Mucosa of rectum (tissue), 2 donors: ENCODE measurements around the gene TMEM139.
"Not testable (repeated sequence)": the region's sequence is repeated elsewhere in the genome, so short reads cannot be mapped to it uniquely, and the experiment has no call there.

Source experiments
- H3K27ac ChIP-seq, 2 donors: one replicate each; pipeline ENCODE4 v1.7.0; 2013; ENCODE audit warnings: inconsistent platforms in 2 of 2, low read depth in 2 of 2, low read length in 2 of 2
- H3K27me3 ChIP-seq, 2 donors: one replicate each; pipeline ENCODE4 v1.7.0; 2013; ENCODE audit warnings: low read length in 2 of 2; ENCODE audit not compliant: control insufficient read depth in 2 of 2, insufficient read depth in 2 of 2
- H3K36me3 ChIP-seq, 2 donors: one replicate each; pipeline ENCODE4 v1.7.0; 2013; ENCODE audit warnings: low read length in 2 of 2; ENCODE audit not compliant: control insufficient read depth in 2 of 2, insufficient read depth in 2 of 2
- H3K4me1 ChIP-seq, 2 donors: one replicate each; pipeline ENCODE4 v1.7.0; 2013; ENCODE audit warnings: low read length in 2 of 2, mild to moderate bottlenecking in 1 of 2; ENCODE audit not compliant: control insufficient read depth in 2 of 2, insufficient read depth in 2 of 2
- H3K4me3 ChIP-seq, 2 donors: one replicate each; pipeline ENCODE4 v1.7.0; 2013; ENCODE audit warnings: low read length in 2 of 2
- H3K9ac ChIP-seq, 2 donors: one replicate each; pipeline ENCODE4 v1.7.0; 2013; ENCODE audit warnings: low read length in 2 of 2, low read depth in 1 of 2, mild to moderate bottlenecking in 1 of 2
- H3K9me3 ChIP-seq, 2 donors: one replicate each; pipeline ENCODE4 v1.7.0; 2013; ENCODE audit warnings: low read length in 2 of 2; ENCODE audit not compliant: control insufficient read depth in 2 of 2
- donor health status: healthy.
- donor health status: Normal muscosa, but diverticular disease.

TMEM139 gene

DNA sequence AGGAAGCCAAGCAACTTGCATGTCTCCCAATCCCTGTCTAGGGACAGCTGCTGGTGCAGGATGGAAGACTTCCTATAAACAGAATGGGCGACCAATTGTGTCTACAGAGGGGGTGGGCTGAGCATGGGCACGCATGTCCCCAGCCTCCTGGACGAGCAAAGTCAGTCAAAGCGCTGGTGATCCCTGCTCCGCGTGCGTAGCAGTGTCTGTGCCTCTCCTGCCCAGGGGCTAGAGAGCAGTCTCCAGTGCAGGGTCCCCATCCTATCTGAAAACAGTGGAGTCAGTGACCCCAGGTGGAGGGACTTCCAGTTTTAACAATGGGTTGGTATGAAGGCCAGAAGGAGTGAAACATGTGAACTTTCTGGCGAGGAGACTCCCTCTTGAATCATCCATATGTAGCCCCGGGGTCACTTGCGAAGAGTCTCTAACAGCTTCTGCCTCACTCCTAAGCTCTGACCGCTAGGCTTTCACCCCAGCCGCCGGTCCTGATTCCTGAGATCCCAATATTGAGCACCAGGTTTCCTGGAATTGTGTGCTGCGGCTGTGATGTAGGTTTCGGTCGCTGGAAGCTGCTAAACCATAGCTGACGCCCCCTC lies 2.7 kb downstream of the TMEM139 start:
- peak overlapping the region; percentile 44 to 51 for H3K9ac ChIP-seq
- no peaks in the 10 kb centered on the region for H3K9me3 ChIP-seq
- peak overlapping the region; percentile 61 to 69 for H3K4me3 ChIP-seq
- H3K27me3 ChIP-seq: no peaks in the 10 kb centered on the region
- peak overlapping the region; percentile 69 to 83 for H3K27ac ChIP-seq
- peaks cover 44 to 51% of the 10 kb centered on the region in 2 donors for H3K4me1 ChIP-seq
- peaks cover 5 to 6% of the 10 kb centered on the region in 2 donors for H3K36me3 ChIP-seq

DNA sequence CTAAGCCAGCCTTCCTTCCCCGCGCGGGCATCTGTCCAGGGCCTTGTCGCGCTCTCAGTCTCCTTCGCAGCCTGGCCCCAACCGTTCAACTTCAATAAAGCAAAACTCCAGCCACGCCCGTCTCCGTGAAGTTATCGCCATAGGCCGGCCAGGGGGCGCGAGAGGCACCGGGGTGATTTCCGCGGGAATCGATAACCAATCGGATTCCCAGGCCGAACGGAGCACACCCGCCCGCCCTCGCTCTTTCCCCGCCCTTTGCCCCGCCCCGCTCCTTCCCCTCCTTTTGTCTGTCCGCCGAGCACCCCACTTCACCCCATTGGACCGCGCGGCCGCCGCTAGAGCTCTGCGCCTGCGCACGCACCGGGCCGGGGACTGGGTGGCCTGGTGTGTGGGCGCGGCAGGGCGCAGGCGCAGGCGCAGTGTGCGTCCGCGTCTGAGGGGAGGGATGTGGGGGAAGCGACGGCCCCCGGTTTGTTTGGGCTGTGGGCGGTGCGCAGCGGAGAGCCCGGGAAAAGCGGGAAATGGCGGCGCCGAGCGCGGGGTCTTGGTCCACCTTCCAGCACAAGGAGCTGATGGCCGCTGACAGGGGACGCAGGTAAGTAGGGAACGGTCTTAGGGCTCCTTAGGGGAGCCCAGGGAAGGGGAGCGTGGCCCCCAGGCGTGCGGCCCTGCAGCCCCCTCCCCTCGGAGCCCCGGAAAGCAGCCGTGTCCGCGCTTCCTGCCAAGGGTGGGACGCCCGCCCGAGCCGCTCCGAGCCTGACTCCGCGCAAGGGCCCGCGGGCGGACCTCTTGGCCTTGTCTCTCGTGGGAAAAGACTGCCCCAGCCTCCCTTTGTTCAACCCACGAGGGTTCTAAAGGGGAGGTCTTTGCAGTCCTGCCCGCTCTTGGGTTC lies 3.4 kb downstream of the TMEM139 start, which contains the start of gene CASP2:
TSS of gene CASP2 (plus strand) at position 417 of the 892 bp plus-strand sequence. CDS start at position 522, 105 bp downstream.
- Histone ChIP-seq H3K27me3 (no peaks in the 10 kb centered on the region), H3K27ac (peak within 1 kb of the TSS; percentile 83 to 87), H3K4me3 (peak within 1 kb of the TSS; percentile 95), H3K4me1 (peaks cover 44 to 46% of the 10 kb centered on the region in 2 donors), H3K36me3 (peaks cover 9 to 11% of the 10 kb centered on the region in 2 donors), H3K9me3 (no peaks in the 10 kb centered on the region), H3K9ac (peak within 1 kb of the TSS; percentile 87 to 92)

DNA sequence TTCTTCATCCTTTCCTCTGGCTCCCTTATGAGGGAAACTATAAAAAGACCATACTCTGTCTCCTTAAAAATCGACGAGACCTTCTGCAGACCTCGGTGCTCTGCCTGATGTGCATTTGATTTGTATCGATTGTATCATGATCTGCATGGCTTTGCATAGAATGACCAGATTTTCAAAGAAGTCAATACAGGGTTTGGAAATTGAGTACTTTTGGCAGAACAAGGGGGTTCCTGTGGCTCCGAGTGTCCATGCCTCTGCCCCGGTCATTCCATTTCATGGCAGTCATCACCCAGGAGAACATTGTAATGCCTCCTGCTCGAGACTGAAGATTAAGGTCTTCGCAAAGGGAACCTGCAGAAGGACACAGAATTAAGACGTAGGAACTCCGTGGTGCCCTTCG lies 4.1 kb downstream of the TMEM139 start:
- peaks cover 40% of the 10 kb centered on the region in 2 donors for H3K4me1 ChIP-seq
- peak overlapping the region; percentile 87 to 92 for H3K9ac ChIP-seq
- peaks cover 14 to 18% of the 10 kb centered on the region in 2 donors for H3K36me3 ChIP-seq
- H3K4me3 ChIP-seq: peak overlapping the region; percentile 95
- H3K9me3 ChIP-seq: no peaks in the 10 kb centered on the region
- peak overlapping the region; percentile 83 to 87 for H3K27ac ChIP-seq
- H3K27me3 ChIP-seq: no peaks in the 10 kb centered on the region

DNA sequence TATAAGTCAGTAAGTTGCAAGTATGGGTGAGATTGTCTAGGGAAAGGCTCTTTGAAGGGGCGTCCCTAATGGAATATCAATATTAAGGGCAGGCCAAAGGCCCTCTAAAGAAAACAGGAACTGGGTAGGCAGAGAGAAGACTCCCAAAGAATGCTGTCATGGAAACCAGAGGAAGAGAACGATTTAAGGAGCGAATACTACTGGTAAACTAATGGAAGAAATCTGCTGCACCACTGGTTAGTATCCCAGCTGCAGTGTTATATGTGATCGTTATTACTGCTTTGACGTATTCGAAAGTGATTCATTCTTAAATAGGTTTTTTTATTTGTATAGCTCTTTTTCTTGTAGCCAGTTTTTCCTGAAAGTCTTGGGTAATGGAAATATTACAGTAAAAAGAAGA lies 4.7 kb downstream of the TMEM139 start:
- H3K9me3 ChIP-seq: no peaks in the 10 kb centered on the region
- peaks cover 20 to 24% of the 10 kb centered on the region in 2 donors for H3K36me3 ChIP-seq
- H3K4me1 ChIP-seq: peaks cover 34% of the 10 kb centered on the region in 2 donors
- peak overlapping the region; percentile 83 to 87 for H3K27ac ChIP-seq
- peak overlapping the region; percentile 95 for H3K4me3 ChIP-seq
- H3K9ac ChIP-seq: peak overlapping the region in 1 of 2 donors; percentile 92
- no peaks in the 10 kb centered on the region for H3K27me3 ChIP-seq

DNA sequence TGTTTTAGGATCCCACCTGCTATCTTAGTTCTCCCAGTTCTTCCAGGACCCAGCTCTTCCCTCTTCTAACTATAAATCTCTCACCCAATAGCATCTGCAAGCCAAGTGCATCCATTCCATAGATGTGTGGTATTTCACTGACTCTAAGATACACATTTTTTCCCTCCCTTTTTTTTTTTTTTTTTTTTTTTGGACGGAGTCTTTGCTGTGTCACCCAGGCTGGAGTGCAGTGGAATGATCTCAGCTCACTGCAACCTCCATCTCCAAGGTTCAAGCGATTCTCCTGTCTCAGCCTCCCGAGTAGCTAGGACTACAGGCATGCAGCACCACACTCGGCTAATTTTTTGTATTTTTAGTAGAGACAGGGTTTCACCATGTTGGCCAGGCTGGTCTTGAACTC lies 5.1 kb downstream of the TMEM139 start:
- H3K4me1 ChIP-seq: peaks cover 31 to 32% of the 10 kb centered on the region in 2 donors
- not testable (repeated sequence) for H3K27ac ChIP-seq, H3K9ac ChIP-seq

DNA sequence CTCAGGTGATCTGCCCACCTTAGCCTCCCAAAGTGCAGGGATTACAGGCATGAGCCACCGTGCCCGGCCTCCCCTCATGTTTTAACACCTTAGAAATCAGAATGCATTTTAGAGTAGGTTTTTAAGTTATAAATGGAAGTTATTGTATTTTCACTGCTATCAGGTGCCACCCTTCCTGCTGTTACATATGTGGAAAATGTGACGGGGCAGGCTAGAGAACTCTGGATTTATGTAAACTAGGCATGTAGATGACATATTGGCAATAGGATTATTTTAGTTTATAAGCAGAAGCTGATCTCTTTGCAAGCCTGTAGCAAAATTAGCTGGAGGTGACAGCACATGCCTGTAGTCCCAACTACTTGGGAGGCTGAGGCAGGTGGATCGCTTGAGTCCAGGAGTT lies 5.5 kb downstream of the TMEM139 start:
- no peaks in the 10 kb centered on the region for H3K9me3 ChIP-seq
- H3K4me1 ChIP-seq: peaks cover 28% of the 10 kb centered on the region in 2 donors
- no peaks in the 10 kb centered on the region for H3K27me3 ChIP-seq
- H3K9ac ChIP-seq: no peak overlapping the region
- peak overlapping the region in 1 of 2 donors; percentile 95 for H3K4me3 ChIP-seq
- peaks cover 27 to 28% of the 10 kb centered on the region in 2 donors for H3K36me3 ChIP-seq
- H3K27ac ChIP-seq: no peak overlapping the region

More for the DNA sequence above, 5.1 kb downstream of the TMEM139 start:
- not testable (repeated sequence) for H3K9me3 ChIP-seq, H3K27me3 ChIP-seq
- Histone ChIP-seq H3K4me3 (peak overlapping the region in 1 of 2 donors; percentile 95), H3K36me3 (peaks cover 25 to 28% of the 10 kb centered on the region in 2 donors)

DNA sequence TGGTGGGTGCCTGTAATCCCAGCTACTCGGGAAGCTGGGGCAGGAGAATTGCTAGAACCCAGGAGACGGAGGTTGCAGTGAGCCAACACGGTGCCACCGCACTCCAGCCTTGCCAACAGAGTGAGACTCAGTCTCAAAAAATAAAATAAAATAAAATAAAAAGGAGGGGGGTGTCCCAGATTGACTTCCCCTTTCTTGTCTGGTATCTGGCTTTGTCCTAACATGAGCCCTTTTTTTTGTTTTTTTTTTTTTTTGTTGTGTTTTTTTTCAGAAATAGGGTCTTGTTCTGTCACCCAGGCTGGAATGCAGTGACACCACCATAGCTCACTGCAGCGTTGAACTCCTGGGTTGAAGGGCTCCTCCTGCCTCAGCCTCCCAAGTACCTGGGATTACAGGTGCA lies 8.1 kb downstream of the TMEM139 start:
- Histone ChIP-seq H3K9me3 (no peaks in the 10 kb centered on the region), H3K4me1 (peaks cover 12 to 17% of the 10 kb centered on the region in 2 donors), H3K36me3 (peaks cover 33 to 39% of the 10 kb centered on the region in 2 donors), H3K27ac (no peak overlapping the region), H3K4me3 (no peak overlapping the region), H3K9ac (no peak overlapping the region), H3K27me3 (no peaks in the 10 kb centered on the region)

DNA sequence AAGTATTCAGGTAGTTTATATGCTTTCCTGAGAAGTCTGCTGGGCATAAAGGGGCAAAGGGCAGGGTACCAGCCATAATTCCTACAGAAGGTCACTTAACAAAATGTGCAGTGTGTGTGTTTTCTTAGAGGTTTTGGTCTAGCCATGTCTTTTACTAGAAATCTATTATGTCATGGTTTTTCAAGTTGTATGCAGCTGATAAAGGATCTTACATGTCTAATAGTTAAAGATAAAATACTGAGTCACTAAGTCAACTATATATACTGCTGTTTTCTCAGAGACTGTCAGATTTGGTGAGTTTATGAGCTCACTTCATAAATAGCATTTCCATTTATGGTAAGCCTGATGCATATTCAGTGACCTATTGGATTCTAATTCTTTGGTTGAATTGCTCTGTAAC lies 11.1 kb downstream of the TMEM139 start:
- Histone ChIP-seq H3K9ac (no peak overlapping the region), H3K4me1 (peaks cover 0 to 7% of the 10 kb centered on the region in 2 donors), H3K36me3 (peaks cover 51 to 61% of the 10 kb centered on the region in 2 donors), H3K4me3 (no peak overlapping the region), H3K27me3 (no peaks in the 10 kb centered on the region), H3K27ac (no peak overlapping the region), H3K9me3 (no peaks in the 10 kb centered on the region)

DNA sequence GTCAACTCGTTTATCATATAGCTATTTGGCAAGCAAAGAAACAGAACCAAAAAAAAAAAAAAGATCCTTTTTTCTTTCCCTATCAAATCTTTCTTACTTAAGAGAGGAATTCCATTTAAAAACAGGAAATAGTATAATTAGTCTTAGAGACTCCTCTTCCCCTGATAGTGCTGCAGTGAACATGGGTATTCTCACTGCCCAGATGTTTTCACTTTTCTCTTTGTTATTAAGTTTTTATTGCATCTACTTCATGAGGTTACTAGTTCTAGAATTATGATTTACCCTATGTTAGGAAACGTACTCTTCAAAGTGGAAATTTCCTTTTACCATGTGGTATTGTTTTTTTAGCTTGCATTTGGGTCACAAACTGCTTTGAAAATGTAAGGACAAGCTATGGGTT lies 11.9 kb downstream of the TMEM139 start:
- Histone ChIP-seq H3K4me3 (no peak overlapping the region), H3K9me3 (no peaks in the 10 kb centered on the region), H3K27me3 (no peaks in the 10 kb centered on the region), H3K36me3 (peaks cover 56 to 67% of the 10 kb centered on the region in 2 donors), H3K9ac (no peak overlapping the region), H3K27ac (no peak overlapping the region), H3K4me1 (peaks cover 0 to 9% of the 10 kb centered on the region in 2 donors)

DNA sequence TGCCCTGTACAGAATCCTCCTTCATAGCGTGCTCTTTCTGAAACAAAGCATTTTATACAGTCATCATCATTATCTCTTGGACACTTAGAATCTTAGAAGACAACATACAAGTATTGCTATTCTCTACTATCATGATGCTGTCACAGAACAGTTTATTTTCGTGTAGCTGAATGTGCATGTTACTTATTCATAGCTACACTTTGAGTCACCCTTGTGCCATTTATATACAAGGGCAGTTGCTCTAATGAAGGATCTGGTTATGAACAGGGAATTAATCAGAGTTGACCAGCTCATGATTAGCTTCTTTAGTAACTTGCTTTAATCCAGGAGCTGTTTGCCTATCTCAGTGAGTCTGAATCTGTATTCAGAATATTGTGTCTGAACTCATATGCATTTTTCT lies 14.6 kb downstream of the TMEM139 start:
- Histone ChIP-seq H3K36me3 (peaks cover 59 to 67% of the 10 kb centered on the region in 2 donors), H3K4me1 (peaks cover 0 to 9% of the 10 kb centered on the region in 2 donors), H3K27ac (no peak overlapping the region)

More for the DNA sequence above, 14.6 kb downstream of the TMEM139 start:
- Histone ChIP-seq H3K9ac (no peak overlapping the region), H3K27me3 (no peaks in the 10 kb centered on the region), H3K4me3 (no peak overlapping the region), H3K9me3 (no peaks in the 10 kb centered on the region)
